Measurements from ENCODE around the gene HTRA2. TPM values are rescaled to one million over a fixed set of nuclear protein-coding genes. Genes with fewer than 3 reads are reported as not detected.

HTRA2 gene
- total and polyA plus RNA-seq, 9 of the 15 experiments (the other 6 are each of a cell fraction or from before 2014, with no cell fraction given) = 54.2 to 71.2 (median 65.8) TPM

- TF ChIP-seq, protein P1, sequence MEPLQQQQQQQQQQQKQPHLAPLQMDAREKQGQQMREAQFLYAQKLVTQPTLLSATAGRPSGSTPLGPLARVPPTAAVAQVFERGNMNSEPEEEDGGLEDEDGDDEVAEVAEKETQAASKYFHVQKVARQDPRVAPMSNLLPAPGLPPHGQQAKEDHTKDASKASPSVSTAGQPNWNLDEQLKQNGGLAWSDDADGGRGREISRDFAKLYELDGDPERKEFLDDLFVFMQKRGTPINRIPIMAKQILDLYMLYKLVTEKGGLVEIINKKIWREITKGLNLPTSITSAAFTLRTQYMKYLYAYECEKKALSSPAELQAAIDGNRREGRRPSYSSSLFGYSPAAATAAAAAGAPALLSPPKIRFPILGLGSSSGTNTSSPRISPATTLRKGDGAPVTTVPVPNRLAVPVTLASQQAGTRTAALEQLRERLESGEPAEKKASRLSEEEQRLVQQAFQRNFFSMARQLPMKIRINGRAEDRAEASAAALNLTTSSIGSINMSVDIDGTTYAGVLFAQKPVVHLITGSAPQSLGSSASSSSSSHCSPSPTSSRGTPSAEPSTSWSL (CRISPR knock-in tag; IDR thresholded peaks at IDR 0.05; ENCODE audit: borderline replicate concordance) = no peak
- TF ChIP-seq NR2C2 (CRISPR knock-in tag; IDR thresholded peaks at IDR 0.05) = peak; percentile 89
- TF ChIP-seq NR2C2 (tag; IDR thresholded peaks at IDR 0.05) = peak; percentile 97
- TF ChIP-seq ZC3H8 (IDR thresholded peaks at IDR 0.05) = no peak
- no peak for TF ChIP-seq SMAD2 (IDR thresholded peaks at IDR 0.05; ENCODE audit: low read depth, low read length)
- TF ChIP-seq ZNF57 (CRISPR knock-in tag; IDR thresholded peaks at IDR 0.05) = no peak
- TF ChIP-seq, protein P2, sequence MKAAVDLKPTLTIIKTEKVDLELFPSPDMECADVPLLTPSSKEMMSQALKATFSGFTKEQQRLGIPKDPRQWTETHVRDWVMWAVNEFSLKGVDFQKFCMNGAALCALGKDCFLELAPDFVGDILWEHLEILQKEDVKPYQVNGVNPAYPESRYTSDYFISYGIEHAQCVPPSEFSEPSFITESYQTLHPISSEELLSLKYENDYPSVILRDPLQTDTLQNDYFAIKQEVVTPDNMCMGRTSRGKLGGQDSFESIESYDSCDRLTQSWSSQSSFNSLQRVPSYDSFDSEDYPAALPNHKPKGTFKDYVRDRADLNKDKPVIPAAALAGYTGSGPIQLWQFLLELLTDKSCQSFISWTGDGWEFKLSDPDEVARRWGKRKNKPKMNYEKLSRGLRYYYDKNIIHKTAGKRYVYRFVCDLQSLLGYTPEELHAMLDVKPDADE (conservative IDR thresholded peaks at IDR 0.05; ENCODE audit: control insufficient read depth, low read depth, low read length) = peak; percentile 99
- no peak for TF ChIP-seq KAT2B (IDR thresholded peaks at IDR 0.05; ENCODE audit: low read depth, low read length)
- no peak; the same call in 1 of the 2 replicates for TF ChIP-seq SOX6 (IDR thresholded peaks at IDR 0.05)
- peak; percentile 56; the same call in 1 of the 2 replicates for TF ChIP-seq ZNF175 (CRISPR knock-in tag; IDR thresholded peaks at IDR 0.05; ENCODE audit: low read depth)
- TF ChIP-seq KDM5B (IDR thresholded peaks at IDR 0.05; ENCODE audit: insufficient replicate concordance, low read depth, low read length) = peak; percentile 81
- peak; percentile 76 to 80 for TF ChIP-seq NRF1 (conservative IDR thresholded peaks at IDR 0.05 in 1 of 2, IDR thresholded peaks at IDR 0.05 in 1 of 2)
- no peak for TF ChIP-seq ZNF134 (CRISPR knock-in tag; conservative IDR thresholded peaks at IDR 0.05)
- TF ChIP-seq IFI16 (CRISPR knock-in tag; IDR thresholded peaks at IDR 0.05) = no peak
- no peak for TF ChIP-seq CEBPB (tag; IDR thresholded peaks at IDR 0.05)
- no peak for TF ChIP-seq SMARCA4 (IDR thresholded peaks at IDR 0.05)
- 0 out of 2 replicates have a peak, but pooled peaks have one; percentile 7 for TF ChIP-seq KLF13 (tag; IDR thresholded peaks at IDR 0.05; ENCODE audit: borderline replicate concordance, low read depth)
- TF ChIP-seq MTA1 (IDR thresholded peaks at IDR 0.05; ENCODE audit: borderline replicate concordance) = peak; percentile 78; the same call in 1 of the 2 replicates
- TF ChIP-seq RBBP5 (IDR thresholded peaks at IDR 0.05; ENCODE audit: borderline replicate concordance, insufficient read depth, low read length, poor library complexity, severe bottlenecking) = peak; percentile 96
- TF ChIP-seq MEIS2 (IDR thresholded peaks at IDR 0.05; ENCODE audit: partially characterized antibody) = no peak
- peak; percentile 59; the same call in 1 of the 2 replicates for TF ChIP-seq KLF1 (tag; IDR thresholded peaks at IDR 0.05)
- TF ChIP-seq POLR2H (tag; IDR thresholded peaks at IDR 0.05; ENCODE audit: low read depth) = peak; percentile 73
- TF ChIP-seq CREB1 (IDR thresholded peaks at IDR 0.05) = peak; percentile 84
- TF ChIP-seq CREB1 (CRISPR knock-in tag; IDR thresholded peaks at IDR 0.05) = peak; percentile 73
- TF ChIP-seq NELFE (IDR thresholded peaks at IDR 0.05; ENCODE audit: insufficient read depth, insufficient read length) = no peak
- TF ChIP-seq SRSF3 (IDR thresholded peaks at IDR 0.05; ENCODE audit: insufficient read depth, low read length) = no peak
- TF ChIP-seq FOXK2 (conservative IDR thresholded peaks at IDR 0.05 in 1 of 2, IDR thresholded peaks at IDR 0.05 in 1 of 2; ENCODE audit: low read depth in 2 of 2) = no peak; a peak in 1 of 4 replicates
Observed at GRCh38 chr2:74529357-74530238, at the start of gene HTRA2, which contains the start of gene AUP1 (continued).

Measured in K562 (cell line).